ENCODE measurements around the gene EP400.
"Not testable (repeated sequence)": the region's sequence is repeated elsewhere in the genome, so short reads cannot be mapped to it uniquely, and the experiment has no call there.

Gene EP400

DNA sequence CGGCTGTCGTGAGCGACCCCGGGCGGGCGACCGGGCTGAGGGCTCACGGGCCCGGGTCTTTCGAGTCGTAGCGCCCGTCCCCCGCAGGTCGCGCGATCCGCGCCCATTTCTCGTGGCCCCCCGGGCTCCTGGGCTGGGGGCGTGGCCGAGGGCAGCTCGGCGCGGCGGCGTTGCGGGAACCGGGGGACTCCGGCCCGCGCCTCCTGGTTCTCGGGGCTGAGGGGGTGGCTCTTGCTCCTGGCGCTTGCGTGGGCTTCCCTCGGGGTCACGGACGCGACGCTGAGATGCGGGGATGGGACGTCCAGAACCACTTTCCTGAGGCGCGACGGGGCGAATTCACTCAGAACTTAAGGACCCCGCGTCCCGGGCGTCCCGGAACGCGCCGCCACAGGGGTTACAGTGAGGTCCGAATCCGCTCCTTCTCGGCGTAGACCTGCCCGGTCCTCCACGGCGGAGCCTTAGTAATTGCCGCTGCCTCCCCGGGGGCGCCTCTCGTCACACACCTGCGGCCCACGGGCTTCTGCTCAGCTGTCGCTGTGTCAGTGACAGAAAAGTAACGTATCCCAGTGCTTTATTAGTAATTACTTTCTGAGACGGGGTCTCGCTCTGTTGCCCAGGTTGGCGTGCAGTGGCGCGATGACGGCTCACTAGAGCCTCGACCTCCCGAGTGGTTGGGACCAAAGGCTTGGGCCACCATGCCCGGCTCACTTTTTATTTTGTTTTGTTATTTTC lies 606 bp downstream of the EP400 start:
- DNase-seq (ENCODE audit: low read depth), result no peak

DNA sequence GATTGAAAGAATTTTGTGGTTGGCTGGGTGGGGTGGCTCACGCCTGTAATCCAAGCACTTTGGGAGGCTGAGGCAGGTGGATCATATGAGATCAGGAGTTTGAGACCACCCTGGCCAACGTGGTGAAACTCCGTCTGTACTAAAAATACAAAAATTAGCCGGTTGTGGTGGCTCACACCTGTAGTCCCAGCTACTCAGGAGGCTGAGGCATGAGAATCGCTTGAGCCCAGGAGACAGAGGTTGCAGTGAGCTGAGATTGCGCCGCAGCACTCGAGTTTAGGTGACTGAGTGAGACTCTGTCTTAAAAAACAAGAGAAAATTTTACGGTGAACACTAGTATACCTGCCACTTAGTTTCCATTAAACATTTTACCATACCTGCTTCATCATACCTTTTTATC lies 4.1 kb downstream of the EP400 start:
- not testable (repeated sequence) for DNase-seq (ENCODE audit: low read depth)

DNA sequence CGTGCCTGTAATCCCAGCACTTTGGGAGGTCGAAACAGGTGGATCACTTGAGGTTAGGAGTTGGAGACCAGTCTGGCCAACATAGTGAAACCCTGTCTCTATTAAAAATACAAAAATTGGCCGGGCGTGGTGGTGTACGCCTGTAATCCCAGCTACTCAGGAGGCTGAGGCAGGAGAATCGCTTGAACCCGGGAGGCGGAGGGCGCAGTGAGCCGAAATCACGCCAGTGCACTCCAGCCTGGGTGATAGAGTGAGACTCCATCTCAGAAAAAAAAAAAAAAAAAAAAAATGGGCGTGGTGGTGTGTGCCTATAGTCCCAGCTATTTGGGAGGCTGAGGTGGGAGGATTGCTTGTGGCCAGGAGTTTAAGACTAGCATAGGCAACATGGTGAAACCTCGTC lies 4.7 kb downstream of the EP400 start:
- DNase-seq (ENCODE audit: low read depth), result not testable (repeated sequence)

DNA sequence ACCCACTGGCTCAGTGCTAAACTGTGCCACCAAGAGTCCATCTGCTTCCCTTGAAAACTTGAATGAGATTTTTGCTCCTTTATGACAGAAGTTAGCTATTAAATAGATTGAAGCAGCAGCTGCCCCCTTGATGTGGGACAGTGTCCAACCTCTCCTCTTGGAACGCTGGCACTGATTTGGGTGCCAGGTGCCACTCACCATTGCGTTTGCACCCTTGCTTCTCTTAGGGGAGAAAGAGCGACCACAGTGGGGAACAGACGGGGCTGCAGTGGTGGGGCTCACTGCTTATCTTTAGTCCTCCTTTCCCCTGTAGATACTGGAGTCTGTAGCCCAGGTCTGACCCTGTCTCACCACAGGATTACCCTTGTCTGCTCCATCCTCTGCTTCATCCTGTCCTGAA lies 9.4 kb downstream of the EP400 start:
- DNase-seq (ENCODE audit: low read depth), result no peak

DNA sequence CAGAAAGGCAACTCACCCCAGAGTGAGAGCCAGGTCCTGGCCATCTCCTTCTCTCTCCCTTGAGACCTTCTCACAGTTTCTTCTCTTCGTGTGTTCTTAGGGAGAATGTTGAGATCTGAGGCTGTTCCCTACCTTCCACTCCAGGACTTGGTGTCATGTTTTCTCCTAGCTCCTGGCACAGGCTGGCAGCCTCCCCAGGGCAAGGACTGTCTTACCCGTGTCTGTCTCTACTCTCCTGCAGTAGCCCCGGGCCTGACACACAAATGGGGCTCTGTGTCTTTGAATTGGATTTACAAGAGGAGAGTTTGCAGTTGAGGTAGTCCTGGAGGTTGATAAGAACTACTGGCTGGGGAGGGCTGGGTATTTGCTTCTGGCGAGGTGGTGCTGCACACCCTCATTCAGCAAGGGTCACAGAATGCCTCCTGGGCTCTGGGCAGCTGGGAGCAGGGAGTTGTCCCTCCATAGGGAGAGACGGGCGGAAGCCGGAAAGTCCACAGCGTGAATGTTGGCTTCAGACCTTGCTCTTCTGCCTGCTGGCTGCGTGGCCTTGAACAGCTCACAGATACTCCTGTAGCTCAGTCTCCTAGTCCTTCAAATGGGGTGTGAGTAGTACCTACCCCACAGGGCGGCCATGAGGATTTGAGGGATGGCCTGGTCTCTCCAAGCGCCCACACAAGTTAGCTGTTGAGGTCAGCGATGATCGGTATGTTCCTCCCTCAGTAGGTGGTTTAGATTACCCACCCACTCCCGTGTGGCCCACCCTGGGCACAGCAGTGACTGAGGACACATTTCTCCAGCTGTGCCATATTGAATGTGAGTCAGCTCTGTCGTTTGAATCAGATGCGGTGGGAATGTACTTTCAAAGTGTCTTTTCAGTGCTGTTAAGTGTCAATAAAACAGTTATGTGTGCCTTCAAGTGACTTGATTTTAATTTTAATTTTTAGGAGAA lies 10.2 kb downstream of the EP400 start:
- DNase-seq (ENCODE audit: low read depth), result no peak

DNA sequence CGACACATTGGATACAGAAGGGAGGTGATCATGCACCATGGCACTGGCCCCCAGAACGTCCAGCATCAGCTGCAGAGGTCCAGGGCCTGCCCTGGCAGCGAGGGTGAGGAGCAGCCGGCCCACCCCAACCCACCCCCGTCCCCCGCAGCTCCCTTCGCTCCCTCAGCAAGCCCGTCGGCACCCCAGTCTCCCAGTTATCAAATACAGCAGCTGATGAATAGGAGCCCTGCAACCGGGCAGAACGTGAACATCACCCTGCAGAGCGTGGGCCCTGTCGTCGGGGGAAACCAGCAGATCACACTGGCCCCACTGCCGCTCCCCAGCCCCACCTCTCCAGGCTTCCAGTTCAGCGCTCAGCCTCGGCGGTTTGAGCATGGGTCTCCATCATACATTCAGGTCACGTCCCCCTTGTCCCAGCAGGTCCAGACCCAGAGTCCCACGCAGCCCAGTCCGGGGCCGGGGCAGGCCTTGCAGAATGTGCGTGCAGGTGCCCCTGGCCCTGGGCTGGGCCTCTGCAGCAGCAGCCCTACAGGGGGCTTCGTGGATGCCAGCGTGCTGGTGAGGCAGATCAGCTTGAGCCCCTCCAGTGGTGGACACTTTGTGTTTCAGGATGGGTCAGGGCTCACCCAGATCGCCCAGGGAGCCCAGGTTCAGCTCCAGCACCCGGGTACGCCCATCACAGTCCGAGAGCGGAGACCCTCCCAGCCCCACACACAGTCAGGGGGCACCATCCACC lies 11.0 kb downstream of the EP400 start:
- DNase-seq (ENCODE audit: low read depth), result not testable (repeated sequence)

DNA sequence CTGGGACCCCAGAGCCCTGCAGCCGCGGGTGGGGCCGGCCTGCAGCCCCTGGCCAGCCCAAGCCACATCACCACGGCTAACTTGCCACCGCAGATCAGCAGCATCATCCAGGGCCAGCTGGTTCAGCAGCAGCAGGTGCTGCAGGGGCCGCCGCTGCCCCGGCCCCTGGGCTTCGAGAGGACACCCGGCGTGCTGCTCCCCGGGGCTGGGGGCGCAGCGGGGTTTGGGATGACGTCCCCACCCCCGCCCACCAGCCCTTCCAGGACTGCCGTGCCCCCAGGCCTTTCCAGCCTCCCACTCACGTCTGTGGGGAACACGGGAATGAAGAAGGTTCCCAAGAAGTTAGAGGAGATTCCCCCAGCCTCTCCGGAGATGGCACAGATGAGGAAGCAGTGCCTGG lies 11.6 kb downstream of the EP400 start:
- not testable (repeated sequence) for DNase-seq (ENCODE audit: low read depth)

DNA sequence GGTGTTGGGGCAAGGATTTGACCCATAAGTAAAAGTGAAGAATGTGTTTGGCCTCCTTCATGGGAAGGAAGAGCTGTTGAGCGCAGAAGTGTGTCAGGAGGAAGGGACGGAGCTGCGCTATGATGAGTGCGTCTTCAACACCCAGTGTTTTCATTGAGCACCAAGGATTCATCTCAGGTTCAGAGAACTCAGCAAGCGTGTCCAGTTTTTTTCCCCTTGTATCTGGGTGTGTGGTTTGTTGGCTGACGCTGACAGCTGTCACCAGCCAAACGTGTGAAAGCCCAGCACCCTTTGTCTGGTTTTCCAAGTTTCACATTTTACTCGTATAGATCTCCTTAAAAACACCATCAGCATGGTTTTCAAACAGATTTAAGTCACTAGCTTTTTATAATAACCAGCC lies 12.3 kb downstream of the EP400 start:
- no peak for DNase-seq (ENCODE audit: low read depth)

DNA sequence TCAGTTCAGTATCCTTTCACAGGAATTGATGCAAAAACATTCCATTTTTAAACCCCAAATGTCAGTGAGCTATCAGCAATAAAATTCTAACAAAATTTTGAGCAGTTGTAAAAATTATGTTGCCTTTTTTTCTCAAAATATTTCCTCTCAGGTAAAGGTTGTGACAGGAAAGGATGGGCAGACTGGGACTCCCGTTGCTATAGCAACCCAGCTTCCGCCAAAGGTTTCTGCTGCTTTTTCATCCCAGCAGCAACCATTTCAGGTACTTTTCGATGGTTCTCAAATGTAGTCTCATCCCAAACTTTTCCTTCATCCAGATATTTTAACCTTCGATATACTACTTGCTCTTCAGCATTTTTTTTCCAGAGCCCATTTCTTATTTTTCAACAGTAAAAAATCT lies 13.6 kb downstream of the EP400 start:
- DNase-seq (ENCODE audit: low read depth), result no peak

DNA sequence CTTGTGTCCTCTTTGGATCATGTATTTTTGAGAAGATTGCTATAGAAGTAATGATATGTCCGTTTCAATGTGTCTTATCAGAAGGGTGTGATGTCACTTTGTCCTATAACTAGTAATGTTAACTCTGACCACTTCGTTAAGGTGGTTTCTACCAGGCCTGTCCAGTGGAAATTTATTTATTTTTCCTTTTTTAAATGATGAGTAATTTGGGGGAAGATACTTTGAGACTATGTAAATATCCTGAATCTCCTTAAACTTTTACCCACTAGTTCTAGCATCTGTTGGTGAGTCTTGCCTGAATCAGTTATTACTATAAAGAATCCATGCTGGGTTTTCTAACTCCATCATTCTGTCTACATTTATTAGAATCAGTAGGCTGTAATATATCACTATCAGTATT lies 15.3 kb downstream of the EP400 start:
- no peak for DNase-seq (ENCODE audit: low read depth)

DNA sequence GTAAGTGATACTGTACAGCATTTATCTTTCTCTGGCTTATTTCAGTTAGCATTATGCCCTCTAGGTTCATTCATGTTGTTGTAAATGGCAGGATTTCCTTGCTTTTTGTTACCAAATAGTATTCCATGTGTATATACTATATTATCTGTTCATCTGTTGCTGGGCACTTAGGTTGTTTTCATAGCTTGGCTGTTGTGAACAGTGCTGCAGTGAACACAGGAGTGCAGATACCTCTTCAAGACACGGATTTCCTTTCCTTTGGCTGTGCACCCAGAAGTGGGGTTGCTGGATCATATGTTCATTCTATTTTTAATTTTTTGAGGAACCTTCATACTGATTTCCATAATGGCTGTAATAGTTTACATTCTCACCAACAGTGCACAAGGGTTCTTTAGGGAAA lies 21.5 kb downstream of the EP400 start:
- no peak for DNase-seq (ENCODE audit: low read depth)

DNA sequence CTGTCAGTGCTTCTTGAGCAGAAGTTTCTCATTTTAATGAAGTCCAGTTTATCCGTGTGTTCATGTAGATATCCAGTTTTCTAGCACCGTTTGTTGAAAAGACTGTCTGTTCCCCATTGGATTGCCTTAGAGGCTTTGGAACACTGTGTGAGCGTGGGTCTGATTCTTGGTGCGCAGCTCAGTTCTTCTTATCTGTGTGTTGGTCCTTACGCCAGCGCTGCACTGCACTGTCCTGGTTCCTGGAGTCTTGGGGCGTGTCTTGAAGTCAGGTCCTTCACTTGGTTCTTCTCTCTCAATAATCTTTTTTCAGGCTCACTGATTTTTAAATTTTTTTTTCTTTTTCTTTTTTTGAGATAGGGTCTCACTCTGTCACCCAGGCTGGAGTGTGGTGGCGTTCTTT lies 25.5 kb downstream of the EP400 start:
- DNase-seq (ENCODE audit: low read depth), result no peak

DNA sequence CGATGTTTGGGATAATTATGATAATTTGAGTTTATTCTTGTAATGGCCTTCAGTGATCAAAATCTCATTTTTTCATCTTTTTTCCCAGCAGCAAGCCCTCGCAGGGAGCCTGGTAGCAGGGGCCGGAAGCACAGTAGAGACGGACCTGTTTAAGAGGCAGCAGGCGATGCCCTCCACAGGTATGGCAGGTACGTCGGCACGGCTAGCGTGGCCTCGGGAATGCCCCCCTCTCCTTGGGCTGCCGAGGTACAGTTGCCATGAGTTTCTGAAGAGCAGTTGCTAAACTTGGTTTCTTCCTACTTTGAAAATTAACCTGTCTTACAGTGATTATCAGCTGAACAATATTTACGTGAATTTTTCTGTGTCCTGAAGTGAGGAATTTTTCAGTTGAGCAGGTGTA lies 29.9 kb downstream of the EP400 start:
- no peak for DNase-seq (ENCODE audit: low read depth)

DNA sequence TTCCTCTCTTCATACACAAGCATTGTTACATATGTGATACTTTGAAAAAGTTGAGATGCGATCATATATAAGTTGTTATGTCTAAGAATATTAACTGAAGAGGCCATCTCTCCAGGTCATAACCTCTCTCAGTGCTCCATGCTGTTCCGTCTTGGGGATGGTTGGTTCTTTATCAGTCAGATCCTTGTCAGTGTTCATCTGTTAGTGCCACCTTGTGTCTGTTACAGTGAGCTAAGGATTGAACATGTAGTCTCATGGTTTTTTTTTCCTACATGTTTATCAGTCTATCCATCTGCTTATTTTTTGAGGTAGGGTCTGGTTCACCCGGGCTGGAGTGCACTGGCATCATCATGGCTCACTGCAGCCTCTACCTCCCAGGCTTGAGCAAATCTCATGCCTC lies 30.5 kb downstream of the EP400 start:
- DNase-seq (ENCODE audit: low read depth), result no peak

DNA sequence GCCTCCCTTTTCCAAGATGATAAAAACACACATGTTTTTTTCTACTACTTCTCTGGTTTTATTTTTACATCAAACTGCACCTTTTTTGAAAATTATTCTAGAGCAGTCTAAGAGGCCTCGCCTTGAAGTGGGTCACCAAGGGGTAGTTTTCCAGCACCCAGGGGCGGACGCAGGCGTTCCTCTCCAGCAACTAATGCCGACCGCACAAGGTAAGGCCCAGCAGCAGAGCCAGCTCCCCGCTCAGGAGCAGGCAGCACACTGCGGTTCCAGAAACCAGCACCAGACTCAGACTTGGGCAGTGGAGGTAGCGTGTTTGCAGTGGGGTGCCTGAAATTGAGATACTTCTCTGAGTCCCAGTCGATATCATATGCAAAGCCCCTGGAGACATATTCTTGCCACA lies 31.6 kb downstream of the EP400 start:
- DNase-seq (ENCODE audit: low read depth), result no peak

DNA sequence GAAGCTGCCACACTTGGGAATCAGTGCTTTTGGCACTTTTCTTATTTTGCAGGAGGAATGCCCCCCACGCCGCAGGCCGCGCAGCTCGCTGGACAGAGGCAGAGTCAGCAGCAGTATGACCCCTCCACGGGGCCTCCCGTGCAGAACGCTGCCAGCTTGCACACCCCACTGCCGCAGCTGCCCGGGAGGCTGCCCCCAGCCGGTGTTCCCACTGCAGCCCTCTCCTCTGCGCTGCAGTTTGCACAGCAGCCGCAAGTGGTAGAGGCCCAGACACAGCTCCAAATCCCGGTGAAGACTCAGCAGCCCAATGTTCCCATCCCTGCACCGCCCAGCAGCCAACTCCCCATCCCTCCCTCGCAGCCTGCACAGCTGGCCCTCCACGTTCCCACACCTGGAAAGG lies 32.3 kb downstream of the EP400 start:
- DNase-seq (ENCODE audit: low read depth), result no peak

DNA sequence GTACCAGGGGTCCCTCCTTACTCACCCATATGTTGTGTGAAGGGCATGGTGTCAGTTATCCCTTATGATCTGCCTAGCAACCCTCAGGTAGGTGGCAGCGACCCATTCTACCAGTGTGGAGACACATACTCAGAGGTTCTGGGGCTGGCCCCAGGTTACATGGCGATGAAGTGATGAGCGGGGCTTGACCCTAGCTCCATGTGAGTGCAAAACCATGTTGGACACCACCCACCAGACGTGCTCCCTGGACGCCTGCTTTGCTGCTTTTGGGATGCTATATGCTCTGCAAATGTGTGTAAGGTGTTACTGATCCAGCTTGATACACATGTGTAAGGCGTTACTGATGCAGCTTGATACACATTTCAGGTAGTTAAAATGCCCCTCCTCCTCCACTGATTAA lies 33.3 kb downstream of the EP400 start:
- no peak for DNase-seq (ENCODE audit: low read depth)

DNA sequence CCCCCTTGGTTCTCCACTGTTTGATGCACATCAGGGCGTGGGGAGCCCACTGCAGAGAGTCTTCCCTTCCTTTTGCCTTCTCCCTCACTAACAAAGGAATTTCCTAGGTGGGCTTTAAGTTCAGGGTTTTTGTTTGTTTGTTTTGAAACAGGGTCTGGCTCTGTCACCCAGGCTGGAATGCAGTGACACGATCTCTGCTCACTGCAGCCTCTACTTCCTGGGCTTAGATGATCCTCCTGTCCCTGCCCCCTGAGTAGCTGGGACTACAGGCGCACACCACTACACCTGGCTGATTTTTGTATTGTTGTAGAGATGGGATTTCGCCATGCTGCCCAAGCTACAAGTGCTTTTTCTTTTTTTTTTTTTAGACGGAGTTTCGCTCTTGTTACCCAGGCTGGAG lies 33.8 kb downstream of the EP400 start:
- DNase-seq (ENCODE audit: low read depth), result no peak

DNA sequence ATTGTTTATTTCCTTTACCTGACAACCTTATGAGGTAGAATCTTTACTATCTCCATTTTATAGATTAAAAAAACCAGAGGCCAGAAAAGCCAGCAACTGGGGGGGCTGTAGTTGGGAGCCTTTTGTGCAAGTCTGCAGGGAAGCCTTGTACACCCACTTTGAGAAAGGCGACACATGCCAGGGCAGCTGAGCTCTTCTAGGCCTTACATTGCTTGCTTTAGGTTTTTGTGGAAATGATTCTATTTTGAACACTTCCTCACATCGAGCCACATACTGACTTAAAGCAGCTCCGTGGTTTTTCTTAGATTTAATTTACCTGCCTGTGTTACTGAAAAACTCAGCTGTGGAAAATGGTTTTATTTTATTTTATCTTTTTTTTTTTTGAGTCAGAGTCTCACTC lies 34.6 kb downstream of the EP400 start:
- no peak for DNase-seq (ENCODE audit: low read depth)

DNA sequence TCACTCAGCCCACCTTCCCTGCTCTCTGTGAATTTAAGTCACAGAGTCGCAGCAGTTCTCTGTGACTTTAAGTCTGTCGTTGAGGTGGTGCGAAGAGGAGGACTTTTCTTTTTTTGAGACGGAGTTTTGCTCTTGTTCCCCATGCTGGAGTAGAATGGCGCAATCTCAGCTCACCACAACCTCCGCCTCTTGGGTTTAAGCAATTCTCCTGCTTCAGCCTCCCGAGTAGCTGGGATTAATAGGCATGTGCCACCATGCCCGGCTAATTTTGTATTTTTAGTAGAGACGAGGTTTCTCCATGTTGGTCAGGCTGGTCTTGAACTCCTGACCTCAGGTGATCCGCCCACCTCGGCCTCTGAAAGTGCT lies 35.8 kb downstream of the EP400 start:
- DNase-seq (ENCODE audit: low read depth), result not testable (repeated sequence)

DNA sequence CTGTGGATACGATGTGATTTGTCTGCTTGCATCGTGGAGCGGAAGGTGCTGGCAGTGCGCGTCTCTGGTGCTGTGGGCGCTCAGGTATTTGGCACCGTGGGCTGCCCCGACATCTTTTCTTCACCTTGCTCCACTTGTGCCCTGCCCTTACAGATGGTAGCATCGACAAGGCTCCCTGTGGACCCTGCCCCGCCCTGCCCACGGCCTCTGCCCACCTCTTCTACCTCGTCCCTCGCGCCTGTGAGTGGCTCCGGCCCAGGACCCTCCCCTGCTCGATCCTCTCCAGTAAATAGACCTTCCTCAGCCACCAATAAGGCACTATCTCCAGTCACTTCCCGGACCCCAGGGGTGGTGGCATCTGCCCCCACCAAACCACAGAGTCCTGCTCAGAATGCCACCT lies 36.6 kb downstream of the EP400 start:
- no peak for DNase-seq (ENCODE audit: low read depth)

DNA sequence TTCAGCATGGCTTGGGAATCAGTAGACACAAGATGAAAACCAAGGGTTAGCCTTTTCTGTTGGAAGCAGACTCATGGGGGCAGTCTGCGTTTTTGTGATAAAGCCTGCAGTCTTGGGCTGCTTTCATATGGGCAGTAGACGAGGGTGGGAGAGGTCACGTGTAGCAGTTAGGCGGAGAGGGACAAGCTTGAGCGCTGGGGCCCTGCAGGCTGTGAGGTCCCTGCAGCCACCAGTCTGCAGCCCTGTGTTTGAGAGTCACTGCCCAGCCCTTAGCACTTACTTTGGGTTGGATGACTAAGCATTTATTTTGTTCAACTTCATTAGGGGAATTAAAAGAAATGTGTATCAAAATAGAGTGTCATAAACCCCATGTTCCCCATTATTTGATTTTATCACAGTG lies 37.2 kb downstream of the EP400 start:
- no peak for DNase-seq (ENCODE audit: low read depth)

DNA sequence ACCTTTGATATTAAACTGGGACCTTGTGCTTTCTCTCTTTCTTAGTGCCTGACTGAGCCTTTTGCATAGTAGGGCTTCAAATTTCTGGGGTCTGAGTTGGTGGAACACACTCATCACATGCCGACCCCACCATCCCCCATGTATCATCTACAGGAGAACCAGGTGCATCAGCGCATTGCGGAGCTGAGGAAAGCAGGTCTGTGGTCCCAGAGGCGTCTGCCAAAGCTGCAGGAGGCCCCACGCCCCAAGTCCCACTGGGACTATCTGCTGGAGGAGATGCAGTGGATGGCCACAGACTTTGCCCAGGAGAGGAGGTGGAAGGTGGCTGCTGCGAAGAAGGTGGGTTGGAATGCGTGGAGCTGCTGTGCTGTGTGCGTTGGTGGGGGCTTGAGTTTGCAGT lies 37.8 kb downstream of the EP400 start:
- DNase-seq (ENCODE audit: low read depth), result no peak

Data from stimulated activated CD8-positive, alpha-beta memory T cell treated with anti-CD3 and anti-CD28 coated beads, Interleukin-15, amount 100 ng/mL, for 24 hours (primary cell).